HepG2 (cell line): ENCODE results near the gene GUCA1A. TPM values are rescaled to one million over a fixed set of nuclear protein-coding genes. Genes with fewer than 3 reads are reported as not detected.
A peak's percentile ranks its signal among the peaks of the same experiment; 100 is the strongest.

ENCODE experiments used
- HIVEP1 ChIP-seq: sonication (generic); formaldehyde crosslinking; IDR thresholded peaks from 2 replicates; pipeline ENCODE4 v1.4.0; 2020; ENCODE audit warnings: mild to moderate bottlenecking, missing genetic modification reagents
- HMG20B ChIP-seq: conservative IDR thresholded peaks from 2 replicates; pipeline ENCODE4 v1.6.1; 2016; ENCODE audit warnings: missing genetic modification reagents, missing compliant biosample characterization
- HNRNPL ChIP-seq: fragments of 200-400 bp; formaldehyde crosslinking; IDR thresholded peaks from 2 replicates; pipeline ENCODE4 v1.6.1; 2017; ENCODE audit warnings: mild to moderate bottlenecking, low read depth, low read length
- MED13 ChIP-seq: sonication (generic); formaldehyde crosslinking; IDR thresholded peaks from 2 replicates; pipeline ENCODE4 v1.5.0; 2020; ENCODE audit warnings: missing genetic modification reagents
- SUZ12 ChIP-seq: fragments of 150-350 bp; IDR thresholded peaks from 2 replicates; pipeline ENCODE4 v1.6.1; 2014; ENCODE audit warnings: low read depth, low read length
- TAF1 ChIP-seq: sonication (generic); formaldehyde crosslinking; IDR thresholded peaks from 2 replicates; pipeline ENCODE4 v1.4.0; 2020; ENCODE audit warnings: missing genetic modification reagents
- TRAFD1 ChIP-seq: sonication (generic); formaldehyde crosslinking; IDR thresholded peaks from 2 replicates; pipeline ENCODE4 v1.5.1; 2020; ENCODE audit warnings: missing genetic modification reagents, mild to moderate bottlenecking, borderline replicate concordance
- YY1 ChIP-seq: IDR thresholded peaks from 2 replicates; pipeline ENCODE4 v1.6.1; 2011; ENCODE audit warnings: low read length, low read depth, moderate library complexity, mild to moderate bottlenecking; ENCODE audit not compliant: insufficient read depth, insufficient replicate concordance
- ZBTB10 ChIP-seq: sonication (generic); formaldehyde crosslinking; IDR thresholded peaks from 2 replicates; pipeline ENCODE4 v1.4.0; 2020; ENCODE audit warnings: missing genetic modification reagents, borderline replicate concordance
- ZBTB4 ChIP-seq: sonication (generic); formaldehyde crosslinking; IDR thresholded peaks from 2 replicates; pipeline ENCODE4 v1.4.0; 2020; ENCODE audit warnings: missing genetic modification reagents, mild to moderate bottlenecking, borderline replicate concordance
- ZNF432 ChIP-seq: sonication (generic); formaldehyde crosslinking; IDR thresholded peaks from 2 replicates; pipeline ENCODE4 v1.5.0; 2020; ENCODE audit warnings: missing genetic modification reagents, mild to moderate bottlenecking, borderline replicate concordance
- ZNF468 ChIP-seq: sonication (generic); formaldehyde crosslinking; IDR thresholded peaks from 2 replicates; pipeline ENCODE4 v1.8.0; 2022; ENCODE audit warnings: mild to moderate bottlenecking, moderate library complexity, missing genetic modification reagents
- ZNF646 ChIP-seq: sonication (generic); formaldehyde crosslinking; IDR thresholded peaks from 2 replicates; pipeline ENCODE4 v1.9.0; 2021; ENCODE audit warnings: mild to moderate bottlenecking, missing genetic modification reagents
- ZSCAN29 ChIP-seq: sonication (generic); formaldehyde crosslinking; conservative IDR thresholded peaks from 2 replicates; pipeline ENCODE4 v1.4.0; 2020; ENCODE audit warnings: mild to moderate bottlenecking, missing genetic modification reagents
- polyA plus RNA-seq, 8 experiments: library from polyadenylated mRNA; depleted of rRNA in 3 of 8; stranded (reverse) in 7 of 8; unstranded in 1 of 8; fragments of >200 nt; fragmentation: Illumina TruSeq in 4 of 8; extraction: Trizol in 4 of 8; gene quantifications; 2 replicates each; pipeline versions ENCODE4 v1.2.1 to v1.2.3, GENCODE V29; 2011 to 2016; ENCODE audit warnings: low read depth in 4 of 8, missing spikeins in 1 of 8, mixed read lengths in 1 of 8; ENCODE audit not compliant: insufficient read depth in 1 of 8
- total RNA-seq, 5 experiments: library from RNA; depleted of rRNA; stranded (reverse); fragments of >200 nt; fragmentation: Illumina TruSeq; extraction: Trizol; gene quantifications; 2 replicates each; pipeline ENCODE4 v1.2.3, GENCODE V29; 2016; ENCODE audit warnings: low read depth in 1 of 5

GUCA1A gene
- total and polyA plus RNA-seq, 2 of the 13 experiments (the other 11 are each of a cell fraction or from before 2014, with no cell fraction given): not detected

- TF ChIP-seq ZBTB4 (CRISPR knock-in tag): no peak
- no peak for TF ChIP-seq ZBTB10 (CRISPR knock-in tag)
- no peak for TF ChIP-seq TRAFD1 (CRISPR knock-in tag)
- TF ChIP-seq HMG20B (CRISPR knock-in tag): no peak
- TF ChIP-seq ZNF646 (CRISPR knock-in tag): no peak
- TF ChIP-seq ZSCAN29 (CRISPR knock-in tag): no peak
- 0 out of 2 replicates have a peak, but pooled peaks have one; percentile 21 for TF ChIP-seq HNRNPL
- no peak for TF ChIP-seq ZNF468 (CRISPR knock-in tag)
- TF ChIP-seq HIVEP1 (CRISPR knock-in tag): no peak
- no peak for TF ChIP-seq YY1
- no peak for TF ChIP-seq SUZ12
- 0 out of 2 replicates have a peak, but pooled peaks have one; percentile 47 for TF ChIP-seq MED13 (CRISPR knock-in tag)
- TF ChIP-seq TAF1 (CRISPR knock-in tag): peak; percentile 4; the same call in 1 of the 2 replicates
- TF ChIP-seq ZNF432 (CRISPR knock-in tag): no peak
These were observed 30.9 kb upstream of the GUCA1A start, which contains the start of gene C6orf132 (continued) for GRCh38 chr6:42142118-42142835.
